Measurements from ENCODE around the gene PLA2G6.
"Not testable (repeated sequence)": the region's sequence is repeated elsewhere in the genome, so short reads cannot be mapped to it uniquely, and the experiment has no call there.

Gene PLA2G6

GRCh38 chr22:38191055-38191454, 9.4 kb upstream of the PLA2G6 start:
- no peaks in the 10 kb centered on the region for H3K36me3 ChIP-seq (ENCODE audit: control insufficient read depth in 1 of 2, insufficient read depth in 2 of 2, low read length in 2 of 2)
- H3K4me3 ChIP-seq (ENCODE audit: low read depth in 1 of 2, low read length in 2 of 2) = no peak overlapping the region
- H3K27me3 ChIP-seq (ENCODE audit: control insufficient read depth in 1 of 2, insufficient read depth in 2 of 2, low read length in 2 of 2) = no peaks in the 10 kb centered on the region
- H3K4me1 ChIP-seq (ENCODE audit: control insufficient read depth in 1 of 2, insufficient read depth in 2 of 2, low read length in 2 of 2) = peaks cover 15% of the 10 kb centered on the region in 2 donors
- no peaks in the 10 kb centered on the region for H3K9me3 ChIP-seq (ENCODE audit: control insufficient read depth in 1 of 2, low read length in 2 of 2)
- H3K27ac ChIP-seq (ENCODE audit: low read depth, low read length) = no peak overlapping the region
- H3K9ac ChIP-seq (ENCODE audit: low read depth in 1 of 2, low read length in 2 of 2) = no peak overlapping the region

GRCh38 chr22:38190581-38190980, 9.0 kb upstream of the PLA2G6 start:
- Histone ChIP-seq H3K27me3 (ENCODE audit: control insufficient read depth in 1 of 2, insufficient read depth in 2 of 2, low read length in 2 of 2) (no peaks in the 10 kb centered on the region), H3K9ac (ENCODE audit: low read depth in 1 of 2, low read length in 2 of 2) (no peak overlapping the region), H3K36me3 (ENCODE audit: control insufficient read depth in 1 of 2, insufficient read depth in 2 of 2, low read length in 2 of 2) (no peaks in the 10 kb centered on the region), H3K4me1 (ENCODE audit: control insufficient read depth in 1 of 2, insufficient read depth in 2 of 2, low read length in 2 of 2) (peaks cover 15% of the 10 kb centered on the region in 2 donors), H3K9me3 (ENCODE audit: control insufficient read depth in 1 of 2, low read length in 2 of 2) (no peaks in the 10 kb centered on the region), H3K27ac (ENCODE audit: low read depth, low read length) (no peak overlapping the region), H3K4me3 (ENCODE audit: low read depth in 1 of 2, low read length in 2 of 2) (no peak overlapping the region)

- Histone ChIP-seq H3K4me1 (ENCODE audit: control insufficient read depth in 1 of 2, insufficient read depth in 2 of 2, low read length in 2 of 2) (peaks cover 9 to 10% of the 10 kb centered on the region in 2 donors), H3K9me3 (ENCODE audit: control insufficient read depth in 1 of 2, low read length in 2 of 2) (no peaks in the 10 kb centered on the region), H3K9ac (ENCODE audit: low read depth in 1 of 2, low read length in 2 of 2) (no peak overlapping the region), H3K27me3 (ENCODE audit: control insufficient read depth in 1 of 2, insufficient read depth in 2 of 2, low read length in 2 of 2) (no peaks in the 10 kb centered on the region), H3K27ac (ENCODE audit: low read depth, low read length) (no peak overlapping the region), H3K36me3 (ENCODE audit: control insufficient read depth in 1 of 2, insufficient read depth in 2 of 2, low read length in 2 of 2) (no peaks in the 10 kb centered on the region), H3K4me3 (ENCODE audit: low read depth in 1 of 2, low read length in 2 of 2) (no peak overlapping the region)
Measured at GRCh38 chr22:38189104-38189503, 7.5 kb upstream of the PLA2G6 start.

- Histone ChIP-seq H3K4me3 (ENCODE audit: low read depth in 1 of 2, low read length in 2 of 2) (no peak overlapping the region), H3K27me3 (ENCODE audit: control insufficient read depth in 1 of 2, insufficient read depth in 2 of 2, low read length in 2 of 2) (no peaks in the 10 kb centered on the region), H3K4me1 (ENCODE audit: control insufficient read depth in 1 of 2, insufficient read depth in 2 of 2, low read length in 2 of 2) (peaks cover 6 to 10% of the 10 kb centered on the region in 2 donors), H3K27ac (ENCODE audit: low read depth, low read length) (no peak overlapping the region), H3K36me3 (ENCODE audit: control insufficient read depth in 1 of 2, insufficient read depth in 2 of 2, low read length in 2 of 2) (no peaks in the 10 kb centered on the region), H3K9me3 (ENCODE audit: control insufficient read depth in 1 of 2, low read length in 2 of 2) (no peaks in the 10 kb centered on the region), H3K9ac (ENCODE audit: low read depth in 1 of 2, low read length in 2 of 2) (no peak overlapping the region)
Measured at GRCh38 chr22:38187413-38188212, 6.0 kb upstream of the PLA2G6 start.

GRCh38 chr22:38186429-38186828, 4.8 kb upstream of the PLA2G6 start:
- Histone ChIP-seq H3K9me3 (ENCODE audit: control insufficient read depth in 1 of 2, low read length in 2 of 2) (no peaks in the 10 kb centered on the region), H3K9ac (ENCODE audit: low read depth in 1 of 2, low read length in 2 of 2) (no peak overlapping the region), H3K4me1 (ENCODE audit: control insufficient read depth in 1 of 2, insufficient read depth in 2 of 2, low read length in 2 of 2) (peaks cover 0 to under 1% of the 10 kb centered on the region in 2 donors), H3K36me3 (ENCODE audit: control insufficient read depth in 1 of 2, insufficient read depth in 2 of 2, low read length in 2 of 2) (no peaks in the 10 kb centered on the region), H3K27ac (ENCODE audit: low read depth, low read length) (no peak overlapping the region), H3K27me3 (ENCODE audit: control insufficient read depth in 1 of 2, insufficient read depth in 2 of 2, low read length in 2 of 2) (no peaks in the 10 kb centered on the region), H3K4me3 (ENCODE audit: low read depth in 1 of 2, low read length in 2 of 2) (no peak overlapping the region)

- Histone ChIP-seq H3K36me3 (ENCODE audit: control insufficient read depth in 1 of 2, insufficient read depth in 2 of 2, low read length in 2 of 2) (no peaks in the 10 kb centered on the region), H3K4me1 (ENCODE audit: control insufficient read depth in 1 of 2, insufficient read depth in 2 of 2, low read length in 2 of 2) (peaks cover 14 to 15% of the 10 kb centered on the region in 2 donors), H3K27me3 (ENCODE audit: control insufficient read depth in 1 of 2, insufficient read depth in 2 of 2, low read length in 2 of 2) (no peaks in the 10 kb centered on the region), H3K9me3 (ENCODE audit: control insufficient read depth in 1 of 2, low read length in 2 of 2) (no peaks in the 10 kb centered on the region), H3K27ac (ENCODE audit: low read depth, low read length) (no peak overlapping the region), H3K9ac (ENCODE audit: low read depth in 1 of 2, low read length in 2 of 2) (no peak overlapping the region), H3K4me3 (ENCODE audit: low read depth in 1 of 2, low read length in 2 of 2) (no peak overlapping the region)
Measured at GRCh38 chr22:38184788-38185187, 3.2 kb upstream of the PLA2G6 start.

- Histone ChIP-seq H3K9ac (ENCODE audit: low read depth in 1 of 2, low read length in 2 of 2) (peak overlapping the region; percentile 95 to 98), H3K27me3 (ENCODE audit: control insufficient read depth in 1 of 2, insufficient read depth in 2 of 2, low read length in 2 of 2) (no peaks in the 10 kb centered on the region), H3K4me3 (ENCODE audit: low read depth in 1 of 2, low read length in 2 of 2) (peak overlapping the region; percentile 85 to 91), H3K27ac (ENCODE audit: low read depth, low read length) (peak overlapping the region; percentile 88), H3K4me1 (ENCODE audit: control insufficient read depth in 1 of 2, insufficient read depth in 2 of 2, low read length in 2 of 2) (peaks cover 31 to 36% of the 10 kb centered on the region in 2 donors), H3K9me3 (ENCODE audit: control insufficient read depth in 1 of 2, low read length in 2 of 2) (no peaks in the 10 kb centered on the region), H3K36me3 (ENCODE audit: control insufficient read depth in 1 of 2, insufficient read depth in 2 of 2, low read length in 2 of 2) (no peaks in the 10 kb centered on the region)
Measured at GRCh38 chr22:38180841-38181452, 683 bp downstream of the PLA2G6 start.

GRCh38 chr22:38178605-38178937, 3.1 kb downstream of the PLA2G6 start:
- not testable (repeated sequence) for H3K27ac ChIP-seq (ENCODE audit: low read depth, low read length); H3K9me3 ChIP-seq (ENCODE audit: control insufficient read depth in 1 of 2, low read length in 2 of 2); H3K4me3 ChIP-seq (ENCODE audit: low read depth in 1 of 2, low read length in 2 of 2); H3K27me3 ChIP-seq (ENCODE audit: control insufficient read depth in 1 of 2, insufficient read depth in 2 of 2, low read length in 2 of 2); H3K36me3 ChIP-seq (ENCODE audit: control insufficient read depth in 1 of 2, insufficient read depth in 2 of 2, low read length in 2 of 2); H3K9ac ChIP-seq (ENCODE audit: low read depth in 1 of 2, low read length in 2 of 2)
- H3K4me1 ChIP-seq (ENCODE audit: control insufficient read depth in 1 of 2, insufficient read depth in 2 of 2, low read length in 2 of 2) = peaks cover 33 to 43% of the 10 kb centered on the region in 2 donors

- Histone ChIP-seq H3K27ac (ENCODE audit: low read depth, low read length) (no peak overlapping the region), H3K36me3 (ENCODE audit: control insufficient read depth in 1 of 2, insufficient read depth in 2 of 2, low read length in 2 of 2) (no peaks in the 10 kb centered on the region)
Measured at GRCh38 chr22:38177926-38178604, 3.6 kb downstream of the PLA2G6 start.

GRCh38 chr22:38177571-38177925, 4.1 kb downstream of the PLA2G6 start:
- H3K27me3 ChIP-seq (ENCODE audit: control insufficient read depth in 1 of 2, insufficient read depth in 2 of 2, low read length in 2 of 2); H3K4me3 ChIP-seq (ENCODE audit: low read depth in 1 of 2, low read length in 2 of 2); H3K27ac ChIP-seq (ENCODE audit: low read depth, low read length); H3K9me3 ChIP-seq (ENCODE audit: control insufficient read depth in 1 of 2, low read length in 2 of 2); H3K36me3 ChIP-seq (ENCODE audit: control insufficient read depth in 1 of 2, insufficient read depth in 2 of 2, low read length in 2 of 2): not testable (repeated sequence)
- H3K9ac ChIP-seq (ENCODE audit: low read depth in 1 of 2, low read length in 2 of 2) = peak overlapping the region in 1 of 2 donors; percentile 31
- peaks cover 42 to 51% of the 10 kb centered on the region in 2 donors for H3K4me1 ChIP-seq (ENCODE audit: control insufficient read depth in 1 of 2, insufficient read depth in 2 of 2, low read length in 2 of 2)

More at GRCh38 chr22:38177926-38178604, 3.6 kb downstream of the PLA2G6 start:
- Histone ChIP-seq H3K27me3 (ENCODE audit: control insufficient read depth in 1 of 2, insufficient read depth in 2 of 2, low read length in 2 of 2) (no peaks in the 10 kb centered on the region), H3K4me3 (ENCODE audit: low read depth in 1 of 2, low read length in 2 of 2) (no peak overlapping the region), H3K9ac (ENCODE audit: low read depth in 1 of 2, low read length in 2 of 2) (peak overlapping the region in 1 of 2 donors; percentile 31), H3K4me1 (ENCODE audit: control insufficient read depth in 1 of 2, insufficient read depth in 2 of 2, low read length in 2 of 2) (peaks cover 37 to 46% of the 10 kb centered on the region in 2 donors), H3K9me3 (ENCODE audit: control insufficient read depth in 1 of 2, low read length in 2 of 2) (no peaks in the 10 kb centered on the region)

Measured in duodenal mucosa (tissue), 2 donors.